ENCODE data around the gene FANCD2OS.
"Not testable (repeated sequence)": the region's sequence is repeated elsewhere in the genome, so short reads cannot be mapped to it uniquely, and the experiment has no call there.

Gene FANCD2OS

GRCh38 chr3:10091387-10091786, 16.7 kb downstream of the FANCD2OS start:
- not testable (repeated sequence) for DNase-seq (ENCODE audit: low read depth)

DNA sequence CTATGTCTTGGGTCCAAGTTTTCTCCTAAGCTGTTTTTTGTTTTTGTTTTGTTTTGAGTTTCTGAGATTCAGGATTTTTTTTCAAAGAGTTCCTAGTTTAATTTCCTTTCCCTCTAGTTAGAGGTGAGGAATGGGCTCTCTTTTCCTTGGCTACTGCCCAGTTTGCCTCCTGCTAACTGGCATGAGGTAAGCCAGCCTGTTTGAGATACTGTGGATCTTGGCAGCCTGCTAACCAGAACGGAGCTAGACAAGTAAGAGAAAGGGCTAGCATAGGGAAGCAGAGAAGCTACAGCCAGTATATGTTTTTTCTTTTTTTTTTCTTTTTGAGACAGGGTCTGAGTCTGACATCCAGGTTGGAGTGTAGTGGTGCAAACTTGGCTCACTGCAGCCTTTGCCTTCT, 17.3 kb downstream of the FANCD2OS start:
- not testable (repeated sequence) for DNase-seq (ENCODE audit: low read depth)

GRCh38 chr3:10090179-10090578, 17.9 kb downstream of the FANCD2OS start:
- DNase-seq (ENCODE audit: low read depth), result no peak

DNA sequence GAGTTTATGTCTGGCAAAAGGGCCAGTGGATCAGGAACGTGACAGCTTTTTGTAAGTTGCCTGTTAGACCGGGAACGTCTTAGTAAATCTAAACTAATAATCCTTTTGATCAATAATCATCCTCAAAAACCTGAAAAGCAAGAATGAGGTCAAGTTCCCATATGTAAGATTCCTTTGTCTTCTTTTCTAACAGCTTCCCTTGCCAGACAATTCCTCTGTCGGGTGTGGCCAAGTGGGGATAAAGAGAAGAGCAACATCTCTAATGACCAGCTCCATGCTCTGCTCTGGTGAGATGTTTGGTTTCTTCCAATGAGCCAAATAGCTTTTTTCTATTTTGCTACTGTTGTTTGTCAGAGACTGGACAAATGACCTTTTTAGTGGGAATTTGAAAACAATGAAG, 19.8 kb downstream of the FANCD2OS start:
- DNase-seq (ENCODE audit: low read depth), result no peak

- no peak for DNase-seq (ENCODE audit: low read depth)
These were observed 22.3 kb downstream of the FANCD2OS start for GRCh38 chr3:10085738-10086137.

- DNase-seq (ENCODE audit: low read depth), result no peak
These were observed 26.2 kb downstream of the FANCD2OS start for GRCh38 chr3:10081871-10082270.

- DNase-seq (ENCODE audit: low read depth), result peak; percentile 60
These were observed 33.4 kb downstream of the FANCD2OS start for GRCh38 chr3:10074666-10075065.

- DNase-seq (ENCODE audit: low read depth), result not testable (repeated sequence)
These were observed 38.0 kb downstream of the FANCD2OS start for GRCh38 chr3:10070077-10070476.

GRCh38 chr3:10055097-10055496, 53.0 kb downstream of the FANCD2OS start:
- DNase-seq (ENCODE audit: low read depth), result no peak
